Stimulated activated CD8-positive, alpha-beta memory T cell treated with anti-CD3 and anti-CD28 coated beads, Interleukin-15, amount 100 ng/mL, for 24 hours (primary cell): ENCODE measurements around the gene PDE3B.
"Not testable (repeated sequence)": the region's sequence is repeated elsewhere in the genome, so short reads cannot be mapped to it uniquely, and the experiment has no call there.

Source experiments
- DNase-seq: peaks from one replicate; pipeline ENCODE4 v3.0.0-alpha.2; 2020; ENCODE audit warnings: low read depth

The PDE3B gene

DNA sequence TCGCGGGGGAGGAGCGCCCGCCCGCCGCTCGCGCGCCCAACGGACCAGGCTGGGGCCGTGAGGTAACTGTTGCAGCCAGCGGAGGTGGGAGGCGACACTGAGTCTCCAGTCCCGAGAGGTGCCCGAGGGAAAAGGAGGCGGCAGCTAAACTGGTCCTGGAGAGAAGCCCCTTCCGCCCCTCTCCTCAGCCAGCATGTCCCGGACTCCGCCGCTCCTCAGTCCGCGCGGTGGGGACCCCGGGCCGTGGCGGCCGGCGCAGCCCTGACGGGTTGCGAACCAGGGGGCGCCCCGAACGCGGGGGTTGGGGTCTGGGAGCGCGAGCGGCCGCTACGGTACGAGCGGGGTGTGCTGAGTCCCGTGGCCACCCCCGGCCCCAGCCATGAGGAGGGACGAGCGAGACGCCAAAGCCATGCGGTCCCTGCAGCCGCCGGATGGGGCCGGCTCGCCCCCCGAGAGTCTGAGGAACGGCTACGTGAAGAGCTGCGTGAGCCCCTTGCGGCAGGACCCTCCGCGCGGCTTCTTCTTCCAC lies at the start of gene PDE3B:
TSS of gene PDE3B (plus strand) at position 108 of the 529 bp plus-strand sequence. CDS start at position 380, 272 bp downstream.
- no peak for DNase-seq

DNA sequence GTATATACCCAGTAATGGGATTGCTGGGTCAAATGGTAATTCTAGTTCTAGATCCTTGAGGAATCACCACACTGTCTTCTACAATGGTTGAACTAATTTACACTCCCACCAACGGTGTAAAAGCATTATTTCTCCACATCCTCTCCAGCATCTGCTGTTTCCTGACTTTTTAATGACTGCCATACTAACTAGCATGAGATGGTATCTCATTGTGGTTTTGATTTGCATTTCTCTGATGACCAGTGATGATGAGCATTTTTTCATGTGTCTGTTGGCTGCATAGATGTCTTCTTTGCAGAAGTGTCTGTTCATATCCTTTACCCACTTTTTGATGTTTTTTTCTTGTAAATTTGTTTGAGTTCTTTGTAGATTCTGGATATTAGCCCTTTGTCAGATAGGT lies 48.3 kb upstream of the PDE3B start:
- DNase-seq, result not testable (repeated sequence)

DNA sequence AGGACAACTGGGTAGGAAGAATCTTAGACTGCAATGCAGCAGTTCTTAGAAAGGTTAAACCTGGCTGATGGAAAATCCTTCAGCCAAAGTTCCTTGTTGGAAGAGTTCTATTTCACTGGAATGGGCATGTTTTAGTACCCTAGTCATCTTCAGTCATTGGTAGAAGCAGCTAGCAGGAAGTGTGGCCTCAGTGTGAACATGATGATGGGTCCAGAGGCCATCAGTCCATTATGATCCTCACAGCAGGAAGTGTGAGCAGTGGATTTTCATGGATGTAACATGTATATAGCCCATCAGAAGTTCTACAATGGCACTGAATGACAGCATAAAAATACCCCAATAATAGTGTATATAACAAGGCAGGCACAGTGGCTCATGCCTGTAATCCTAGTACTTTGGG lies 35.9 kb upstream of the PDE3B start:
- no peak for DNase-seq

DNA sequence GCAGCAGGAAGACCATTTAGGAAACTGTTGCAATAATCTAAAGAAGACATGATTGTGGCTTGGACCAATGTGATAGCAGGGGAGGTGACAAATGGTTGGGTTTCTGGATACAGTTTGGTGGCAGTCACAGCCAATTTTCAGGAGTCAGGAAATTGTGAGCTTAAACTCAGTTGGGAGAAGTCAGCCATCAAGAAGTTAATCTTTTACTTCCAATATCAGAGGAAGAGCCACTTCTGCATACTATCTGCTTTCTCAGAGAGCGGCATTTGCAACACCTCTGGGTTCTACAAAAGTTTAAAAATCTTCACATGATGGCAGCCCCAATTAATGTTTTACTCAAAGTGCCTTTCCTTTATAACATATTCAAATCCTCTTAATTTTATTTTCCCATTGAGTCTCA lies 33.7 kb upstream of the PDE3B start:
- no peak for DNase-seq

DNA sequence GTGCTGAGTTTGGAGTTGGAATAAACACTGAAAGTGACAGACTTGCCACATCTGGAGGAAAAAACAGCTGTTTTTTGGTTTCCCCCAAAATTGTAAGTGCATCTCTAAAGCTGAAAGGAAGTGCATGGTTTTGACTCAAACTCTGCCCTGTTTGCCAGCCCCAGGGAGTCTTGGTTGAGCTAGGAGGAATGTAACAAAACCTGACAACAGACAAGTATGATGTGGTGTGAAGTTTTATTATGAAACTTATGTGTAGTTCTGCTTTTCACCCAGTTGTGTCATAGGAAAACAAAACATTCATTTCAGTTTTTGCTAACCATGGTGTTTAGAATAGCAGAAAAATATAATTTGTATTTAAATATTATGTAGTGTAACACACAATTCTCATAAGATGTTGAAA lies 31.7 kb upstream of the PDE3B start:
- no peak for DNase-seq

DNA sequence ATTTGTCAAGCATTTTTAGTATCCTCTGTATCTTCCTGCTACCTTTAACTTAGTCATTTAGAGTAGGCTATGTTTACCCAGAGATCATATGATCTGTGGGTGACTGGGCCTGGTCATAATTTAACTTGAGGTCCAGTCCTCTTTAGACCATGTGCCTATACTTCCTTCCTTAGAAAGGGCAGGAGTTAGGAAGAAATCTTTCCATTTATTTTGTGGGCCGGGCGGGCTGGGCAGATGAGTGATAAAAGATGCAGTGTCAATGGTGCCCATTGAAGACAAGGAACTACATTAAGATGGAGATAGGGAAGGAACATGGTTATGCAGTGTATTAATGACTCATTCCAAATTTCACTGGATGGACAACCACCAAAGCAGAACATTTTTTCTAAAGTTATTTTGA lies 30.9 kb upstream of the PDE3B start:
- DNase-seq, result no peak

DNA sequence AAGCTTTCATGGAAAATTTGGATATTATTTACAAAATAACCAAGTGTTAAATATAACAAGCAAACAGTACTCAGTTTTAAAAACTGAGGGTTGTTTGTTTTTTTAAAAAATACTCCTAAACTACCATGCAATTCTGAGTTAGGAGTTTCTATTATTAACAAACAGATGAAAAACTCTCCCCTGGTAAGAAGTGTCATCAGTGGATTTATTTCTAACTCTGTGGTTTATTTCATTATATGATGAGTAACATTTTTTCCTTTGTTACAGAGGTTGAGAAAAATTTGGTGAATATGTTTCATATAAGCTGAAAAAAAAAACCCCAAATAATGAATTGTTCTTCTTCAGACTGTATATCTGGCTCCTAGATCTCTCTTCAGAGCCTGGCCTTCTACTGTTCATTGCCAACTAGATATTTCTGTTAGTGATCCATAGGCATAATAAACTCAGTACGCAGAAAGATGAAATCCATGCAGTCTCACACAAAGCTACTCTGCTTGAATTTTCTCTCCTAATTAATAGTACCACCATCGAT lies 29.4 kb upstream of the PDE3B start:
- DNase-seq, result no peak

DNA sequence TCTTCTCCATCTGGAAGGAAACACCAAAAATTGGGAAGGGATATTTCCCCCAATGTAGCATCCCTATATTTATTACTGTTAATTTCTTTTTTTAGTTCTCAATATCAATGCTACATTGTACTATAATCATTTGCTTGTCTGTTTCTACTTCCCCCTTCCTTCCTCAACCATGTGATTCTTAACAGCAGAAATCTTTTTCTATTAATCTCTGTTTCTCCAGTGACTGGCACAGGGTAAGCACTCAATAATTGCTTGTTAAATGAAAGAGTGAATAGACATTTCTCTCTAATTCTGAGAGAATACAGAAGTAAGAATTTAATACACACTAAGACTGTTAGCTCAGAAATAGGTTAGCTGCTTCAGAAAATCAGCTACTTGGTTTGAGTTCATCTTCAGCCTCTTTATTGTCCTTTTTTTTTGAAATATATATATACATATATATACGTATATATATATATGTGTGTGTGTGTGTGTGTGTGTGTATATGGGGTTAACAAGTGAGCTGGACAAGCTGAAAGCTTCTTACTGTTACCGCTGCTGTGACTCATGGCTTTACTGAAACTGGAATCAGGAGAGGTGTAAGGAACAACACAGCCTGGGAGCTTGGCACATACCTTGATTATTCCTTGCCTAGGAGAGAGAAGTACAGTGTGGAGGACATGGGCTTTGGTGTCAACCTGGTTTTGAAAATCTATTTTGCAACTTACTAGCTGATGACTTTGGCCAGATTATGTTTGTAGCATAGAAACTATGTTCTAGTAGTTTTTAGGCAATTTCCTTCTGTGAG lies 26.2 kb upstream of the PDE3B start:
- no peak for DNase-seq

DNA sequence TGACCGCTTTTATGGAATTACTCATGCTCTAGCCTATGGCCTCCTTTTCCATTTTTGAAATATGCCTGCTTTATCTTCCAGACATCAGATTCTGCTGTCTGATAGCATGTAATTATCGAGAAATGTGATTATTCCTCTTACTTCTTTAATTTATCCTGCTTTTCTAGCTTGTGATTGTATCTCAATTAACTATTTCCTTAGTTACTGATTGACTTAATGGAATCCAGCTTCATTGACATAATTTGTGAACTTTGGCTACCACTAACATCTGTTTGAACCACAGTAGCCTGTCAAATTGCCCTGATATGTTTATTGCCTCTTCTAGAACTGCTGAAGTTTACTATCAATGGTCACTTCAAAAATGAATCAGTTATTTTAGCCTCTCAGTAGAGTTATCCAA lies 25.5 kb upstream of the PDE3B start:
- no peak for DNase-seq

DNA sequence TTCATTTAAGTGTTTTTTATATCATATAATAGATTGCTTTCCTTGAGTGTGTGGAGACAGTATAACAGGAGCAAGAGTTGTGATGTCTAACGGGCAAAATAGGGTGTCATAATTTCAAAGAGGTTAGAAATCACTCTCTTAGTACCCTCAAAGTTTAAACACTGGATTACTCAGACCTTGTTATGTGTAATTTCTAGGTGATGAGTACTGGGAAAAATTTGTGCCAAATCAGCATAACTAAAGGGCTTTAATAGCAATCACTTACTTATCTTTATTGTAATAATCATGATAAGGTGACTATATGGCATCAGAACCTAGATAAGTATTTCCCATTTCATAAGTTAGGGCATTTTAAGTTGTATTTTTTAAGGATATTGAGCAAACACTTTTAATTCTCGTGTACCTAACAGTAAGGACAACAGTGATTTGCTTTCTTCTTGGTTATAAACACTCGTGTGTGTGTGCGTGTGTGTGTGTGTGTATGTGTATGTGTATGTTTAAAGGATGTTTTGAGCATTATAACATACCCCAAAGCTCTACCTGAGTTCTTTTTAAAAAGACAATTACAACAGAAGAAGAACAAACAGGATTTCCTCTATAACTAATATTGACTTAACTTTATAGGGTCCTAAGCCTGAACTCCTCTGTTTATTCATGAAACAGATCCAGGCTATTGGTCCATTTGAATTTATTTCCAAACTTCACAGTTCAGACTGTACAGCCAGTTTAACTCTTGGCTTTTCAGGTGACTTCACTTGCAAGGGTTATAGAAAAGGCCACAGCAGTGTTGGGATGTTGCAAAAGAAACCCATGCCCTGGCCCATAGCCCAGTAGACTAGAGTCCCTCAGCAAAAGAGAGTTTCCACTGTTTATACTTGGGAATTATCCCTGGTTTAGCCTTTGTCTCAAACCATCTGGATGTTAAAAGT lies 23.7 kb upstream of the PDE3B start:
- DNase-seq, result no peak

DNA sequence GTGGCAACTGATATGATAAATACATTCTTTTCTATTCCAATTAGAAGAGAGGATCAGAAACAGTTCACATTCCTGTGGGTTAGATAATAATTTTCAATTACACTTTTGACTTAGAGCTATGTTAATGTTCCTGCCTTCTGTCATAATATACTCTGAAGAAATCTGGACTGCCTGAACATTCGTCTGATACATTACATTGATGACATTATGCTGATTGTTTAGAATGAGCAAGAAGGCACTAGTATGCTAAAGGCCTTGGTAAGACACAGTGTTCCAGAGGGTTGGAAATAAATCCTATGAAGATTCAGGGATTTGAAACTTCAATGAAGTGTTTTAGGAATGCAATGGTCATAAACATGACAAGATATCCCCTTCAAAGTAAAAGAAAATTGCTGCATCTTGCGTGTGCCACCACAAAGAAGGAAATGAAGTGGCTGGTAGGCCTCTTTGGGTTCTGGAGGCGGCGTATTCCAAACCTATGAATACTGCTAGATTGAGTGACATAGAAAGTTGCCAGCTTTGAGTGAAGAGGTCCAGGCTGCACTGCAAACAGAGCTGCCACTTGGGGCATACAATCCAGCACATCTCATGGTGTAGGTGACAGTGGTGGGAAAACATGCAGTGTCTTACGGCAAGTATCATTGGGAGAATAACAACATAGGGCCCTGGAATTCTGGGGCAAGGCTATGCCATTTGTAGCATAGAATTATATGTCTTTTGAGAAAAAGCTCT lies 21.2 kb upstream of the PDE3B start:
- DNase-seq, result no peak

DNA sequence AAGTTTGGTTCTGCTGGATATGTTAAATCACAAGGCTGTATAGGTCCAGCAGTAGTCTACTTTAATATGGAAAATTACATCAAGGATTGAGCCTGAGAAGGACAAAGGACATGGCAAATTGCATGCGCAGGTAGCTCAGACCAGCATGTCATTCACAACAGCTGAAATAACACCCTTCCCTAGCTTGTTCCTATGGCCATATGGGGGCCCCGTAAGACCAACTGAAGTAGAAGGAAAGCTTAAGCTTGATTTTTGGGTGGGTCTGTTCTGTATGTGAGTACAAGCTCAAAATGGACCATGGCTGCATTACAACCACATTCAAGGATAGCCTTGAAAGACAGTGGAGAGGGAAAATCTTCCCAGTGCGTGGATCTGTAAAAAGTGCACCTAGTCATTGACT lies 20.6 kb upstream of the PDE3B start:
- DNase-seq, result no peak

DNA sequence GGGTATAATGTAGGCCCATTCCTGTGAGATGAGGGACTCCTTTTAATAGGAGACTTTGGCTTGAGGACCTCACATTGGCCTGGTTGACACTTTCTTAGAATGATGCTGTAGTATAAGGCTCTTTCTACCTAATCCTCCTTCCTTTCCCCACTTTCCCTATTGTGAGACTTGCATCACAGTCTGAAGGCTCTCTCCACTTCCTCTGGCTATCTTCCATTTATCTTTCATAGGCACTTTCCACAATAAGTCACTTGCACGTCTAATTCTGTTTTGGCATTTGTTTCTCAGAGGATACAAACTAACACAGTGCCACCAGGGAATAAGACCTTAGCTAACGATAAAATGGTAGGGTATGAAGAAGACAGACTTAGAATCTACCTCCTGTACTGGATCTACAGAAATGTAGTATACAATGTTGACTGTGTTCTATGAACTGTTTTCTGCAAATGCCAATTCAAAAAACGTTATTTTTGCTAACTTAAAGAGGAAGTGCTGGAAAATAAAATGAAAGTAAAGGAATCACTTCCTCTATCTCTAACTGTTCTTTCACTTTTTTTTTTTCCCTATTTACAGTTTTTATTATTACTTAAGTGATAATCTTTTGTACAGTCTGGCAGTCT lies 17.9 kb upstream of the PDE3B start:
- DNase-seq, result no peak

DNA sequence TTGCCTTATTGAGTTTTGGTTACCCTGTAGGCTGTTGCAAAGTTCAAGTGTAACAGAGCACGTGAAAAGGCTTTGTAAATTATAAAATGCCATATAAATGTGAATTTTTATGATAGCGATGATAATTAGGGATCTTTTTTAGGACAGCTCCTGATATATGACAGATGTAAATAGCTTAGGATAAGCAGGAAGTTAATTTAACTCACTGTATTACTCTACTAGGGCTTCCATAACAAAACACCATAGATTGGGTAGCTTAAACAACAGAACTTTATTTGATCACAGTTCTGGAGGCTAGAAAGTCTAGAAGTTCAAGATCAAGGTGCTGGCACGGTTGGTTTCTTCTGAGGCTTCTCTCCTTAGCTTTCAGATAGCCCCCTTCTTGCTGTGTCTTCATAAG lies 17.0 kb upstream of the PDE3B start:
- DNase-seq, result no peak

DNA sequence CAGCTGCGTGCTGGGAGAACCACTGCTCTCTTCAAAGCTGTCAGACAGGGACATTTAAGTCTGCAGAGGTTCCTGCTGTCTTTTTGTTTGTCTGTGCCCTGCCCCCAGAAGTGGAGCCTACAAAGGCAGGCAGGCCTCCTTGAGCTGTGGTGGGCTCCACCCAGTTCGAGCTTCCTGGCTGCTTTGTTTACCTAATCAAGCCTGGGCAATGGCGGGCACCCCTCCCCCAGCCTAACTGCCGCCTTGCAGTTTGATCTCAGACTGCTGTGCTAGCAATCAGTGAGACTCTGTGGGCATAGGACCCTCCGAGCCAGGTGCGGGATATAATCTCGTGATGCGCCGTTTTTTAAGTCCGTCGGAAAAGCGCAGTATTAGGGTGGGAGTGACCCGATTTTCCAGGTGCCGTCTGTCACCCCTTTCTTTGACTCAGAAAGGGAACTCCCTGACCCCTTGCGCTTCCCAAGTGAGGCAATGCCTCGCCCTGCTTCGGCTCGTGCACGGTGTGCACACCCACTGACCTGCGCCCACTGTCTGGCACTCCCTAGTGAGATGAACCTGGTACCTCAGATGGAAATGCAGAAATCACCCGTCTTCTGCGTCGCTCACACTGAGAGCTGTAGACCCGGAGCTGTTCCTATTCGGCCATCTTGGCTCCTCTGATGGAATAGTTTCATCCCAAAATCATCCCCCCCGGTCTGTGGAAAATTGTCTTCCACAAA lies 9.9 kb upstream of the PDE3B start:
- not testable (repeated sequence) for DNase-seq

DNA sequence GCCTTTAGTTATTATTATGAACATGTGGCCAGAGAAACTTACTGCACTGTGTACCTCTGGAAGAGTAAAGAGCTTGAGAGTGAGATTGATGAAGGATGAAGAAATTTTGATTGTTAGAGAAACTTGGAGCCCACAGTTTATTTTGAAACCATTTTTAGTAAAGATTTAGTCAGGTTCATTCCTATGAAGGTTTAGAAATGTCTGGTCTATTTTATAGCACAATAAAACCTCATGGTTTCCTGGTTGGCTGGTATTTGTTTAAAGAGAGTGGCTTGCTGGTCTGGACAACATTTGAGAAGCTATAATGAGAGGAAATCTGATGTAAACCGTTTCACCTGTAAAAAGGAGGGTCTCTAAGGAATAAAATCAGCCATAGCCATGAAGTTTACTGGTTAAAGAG lies 8.8 kb upstream of the PDE3B start:
- no peak for DNase-seq

DNA sequence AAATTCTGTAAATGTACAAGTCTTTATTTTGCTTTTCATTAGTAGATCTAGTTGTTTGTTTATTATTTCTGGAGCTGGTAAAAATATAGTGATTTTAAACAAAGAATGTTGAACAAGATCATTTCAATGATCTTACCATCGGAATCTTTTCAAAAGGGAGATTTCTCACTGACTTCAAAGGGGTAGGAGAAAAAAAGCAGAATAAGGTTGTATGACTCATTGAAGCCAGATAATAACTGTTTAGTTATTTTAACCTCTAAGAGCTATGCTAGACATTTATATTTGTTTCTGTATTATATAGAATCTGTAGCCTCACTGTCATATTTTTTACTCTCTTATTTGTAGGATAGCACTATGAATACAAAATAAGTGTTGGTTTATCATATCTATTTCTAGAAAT lies 8.1 kb upstream of the PDE3B start:
- no peak for DNase-seq

DNA sequence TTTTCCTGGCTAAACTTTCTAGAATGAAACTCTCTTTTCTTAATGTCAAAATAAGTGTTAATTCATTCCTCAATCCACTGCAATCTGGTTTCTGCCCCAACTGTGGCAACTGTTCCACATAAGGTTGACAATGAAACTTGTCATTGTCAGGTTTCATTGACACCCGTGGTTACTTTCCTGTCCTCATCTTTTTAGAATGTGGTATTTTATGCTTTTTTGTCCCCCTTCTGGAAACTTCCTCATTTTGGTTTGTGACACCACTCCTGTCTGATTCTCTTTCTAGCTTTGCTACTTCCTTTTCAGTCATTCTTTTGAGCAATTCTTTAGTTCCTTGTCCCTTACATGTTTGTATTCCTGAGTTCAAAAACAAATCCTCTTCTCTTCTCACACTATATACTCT lies 7.5 kb upstream of the PDE3B start:
- DNase-seq, result no peak

DNA sequence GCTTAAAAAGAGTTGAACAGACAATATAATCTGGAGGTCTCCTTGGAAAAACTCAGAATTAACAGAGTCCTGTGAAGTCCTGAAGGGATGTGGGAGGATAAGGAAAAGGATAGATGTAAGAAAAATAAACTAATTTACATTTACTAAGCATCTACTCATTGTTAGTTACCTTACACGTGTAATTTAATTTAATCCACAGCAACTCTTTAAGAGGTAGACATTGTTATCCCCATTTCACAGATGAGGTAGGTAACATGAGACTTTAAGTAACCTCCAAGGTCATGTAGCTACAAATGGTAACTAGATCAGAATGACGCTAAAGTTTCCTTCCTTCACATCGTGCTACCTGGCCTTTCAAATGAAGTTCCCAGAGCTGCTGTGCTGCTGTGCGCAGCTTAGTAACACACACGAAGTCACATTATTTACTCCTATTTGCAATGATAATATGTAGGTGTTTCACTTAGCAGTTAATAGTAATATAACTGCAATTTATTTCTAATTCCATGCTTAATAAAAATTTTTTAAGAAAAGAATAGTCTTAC lies 5.7 kb upstream of the PDE3B start:
- no peak for DNase-seq

DNA sequence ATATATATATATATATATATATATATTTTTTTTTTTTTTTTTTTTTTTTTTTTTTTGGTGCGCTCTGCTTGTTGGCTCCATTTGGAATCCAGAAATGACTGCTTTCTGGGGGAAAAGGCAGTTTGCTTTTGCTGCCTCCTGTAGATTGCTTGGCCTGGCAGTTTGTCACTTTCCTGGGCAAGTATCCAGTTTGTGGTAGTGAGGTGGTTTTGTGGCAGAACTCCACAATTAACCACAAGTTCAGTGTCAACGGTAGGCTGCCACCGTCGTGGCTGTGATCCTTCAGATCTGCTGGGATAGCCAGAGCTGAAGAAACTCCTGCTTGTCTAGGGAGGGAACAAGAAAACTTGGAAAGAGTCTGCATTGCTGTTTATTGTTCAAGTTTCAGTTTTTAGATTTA lies 5.0 kb upstream of the PDE3B start:
- no peak for DNase-seq

DNA sequence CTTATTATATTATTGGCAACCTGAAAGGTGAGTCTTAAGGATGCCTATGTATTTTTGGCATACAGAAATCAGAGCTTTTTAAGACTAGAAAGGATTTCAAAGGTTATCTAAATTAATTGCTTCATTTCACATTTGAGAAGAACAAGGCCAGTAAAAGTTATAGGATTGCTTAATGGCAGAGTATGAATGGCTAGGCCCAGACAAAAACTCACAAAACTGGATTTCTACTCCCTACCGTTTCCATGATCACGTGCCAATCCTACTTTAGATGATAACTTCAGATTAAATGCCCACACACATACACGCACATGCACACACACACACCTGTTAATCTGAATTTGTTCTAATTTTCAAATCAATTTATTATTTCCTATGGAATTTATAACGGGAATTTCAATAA lies 1.8 kb upstream of the PDE3B start:
- no peak for DNase-seq
